Subcutaneous abdominal adipose tissue (tissue), 5 donors: ENCODE data around the gene MRPL22.
"Not testable (repeated sequence)": the region's sequence is repeated elsewhere in the genome, so short reads cannot be mapped to it uniquely, and the experiment has no call there.

Source experiments
- H3K27ac ChIP-seq: one replicate; pipeline ENCODE4 v1.7.0; 2013; ENCODE audit warnings: low read depth, mild to moderate bottlenecking, inconsistent platforms, low read length, moderate library complexity
- H3K27me3 ChIP-seq, 5 donors: one replicate each; pipeline ENCODE4 v1.7.0; 2013; ENCODE audit warnings: low read length in 5 of 5, inconsistent platforms in 1 of 5; ENCODE audit not compliant: control insufficient read depth in 5 of 5, insufficient read depth in 4 of 5
- H3K36me3 ChIP-seq, 5 donors: one replicate each; pipeline ENCODE4 v1.7.0; 2013; ENCODE audit warnings: low read length in 5 of 5; ENCODE audit not compliant: control insufficient read depth in 5 of 5, insufficient read depth in 5 of 5
- H3K4me1 ChIP-seq, 5 donors: one replicate each; pipeline ENCODE4 v1.7.0; 2013; ENCODE audit warnings: low read length in 5 of 5, mild to moderate bottlenecking in 3 of 5, moderate library complexity in 1 of 5; ENCODE audit not compliant: control insufficient read depth in 5 of 5, insufficient read depth in 5 of 5
- H3K4me3 ChIP-seq, 5 donors: one replicate each; pipeline ENCODE4 v1.7.0; 2013; ENCODE audit warnings: low read length in 5 of 5, low read depth in 1 of 5
- H3K9ac ChIP-seq, 5 donors: one replicate each; pipeline ENCODE4 v1.7.0; 2013; ENCODE audit warnings: low read length in 5 of 5, mild to moderate bottlenecking in 4 of 5, moderate library complexity in 3 of 5
- H3K9me3 ChIP-seq, 5 donors: one replicate each; pipeline ENCODE4 v1.7.0; 2013; ENCODE audit warnings: low read length in 5 of 5; ENCODE audit not compliant: control insufficient read depth in 5 of 5
- donor health status: healthy.
- donor health status: healthy.
- donor health status: healthy.
- donor health status: healthy.
- donor health status: healthy.

The MRPL22 gene

GRCh38 chr5:155006265-155006664, 65.4 kb downstream of the MRPL22 start:
- H3K9ac ChIP-seq, H3K36me3 ChIP-seq, H3K4me1 ChIP-seq, H3K4me3 ChIP-seq, H3K27ac ChIP-seq, H3K27me3 ChIP-seq, H3K9me3 ChIP-seq: not testable (repeated sequence)

- Histone ChIP-seq H3K4me1 (no peaks in the 10 kb centered on the region), H3K36me3 (no peaks in the 10 kb centered on the region), H3K27ac (no peak overlapping the region), H3K4me3 (no peak overlapping the region), H3K9ac (no peak overlapping the region), H3K27me3 (no peaks in the 10 kb centered on the region), H3K9me3 (no peaks in the 10 kb centered on the region)
These were observed 67.8 kb downstream of the MRPL22 start for GRCh38 chr5:155008669-155009068.

- H3K4me3 ChIP-seq, result no peak overlapping the region
- H3K4me1 ChIP-seq, result no peaks in the 10 kb centered on the region
- H3K27ac ChIP-seq, result no peak overlapping the region
- no peaks in the 10 kb centered on the region for H3K27me3 ChIP-seq
- no peak overlapping the region for H3K9ac ChIP-seq
- no peaks in the 10 kb centered on the region for H3K9me3 ChIP-seq
- no peaks in the 10 kb centered on the region for H3K36me3 ChIP-seq
These were observed 70.0 kb downstream of the MRPL22 start for GRCh38 chr5:155010881-155011280.

- Histone ChIP-seq H3K4me3 (no peak within 1 kb of the TSS), H3K27ac (no peak within 1 kb of the TSS), H3K9me3 (no peaks in the 10 kb centered on the region), H3K4me1 (no peaks in the 10 kb centered on the region), H3K36me3 (no peaks in the 10 kb centered on the region), H3K27me3 (peaks cover 0 to 4% (median 0%) of the 10 kb centered on the region in 5 donors), H3K9ac (no peak within 1 kb of the TSS)
These were observed 72.7 kb downstream of the MRPL22 start, which contains the start of gene KIF4B for GRCh38 chr5:155013526-155013925. KIF4B (plus strand) TSS chr5:155013755; CDS start chr5:155013860, 105 bp downstream.

DNA sequence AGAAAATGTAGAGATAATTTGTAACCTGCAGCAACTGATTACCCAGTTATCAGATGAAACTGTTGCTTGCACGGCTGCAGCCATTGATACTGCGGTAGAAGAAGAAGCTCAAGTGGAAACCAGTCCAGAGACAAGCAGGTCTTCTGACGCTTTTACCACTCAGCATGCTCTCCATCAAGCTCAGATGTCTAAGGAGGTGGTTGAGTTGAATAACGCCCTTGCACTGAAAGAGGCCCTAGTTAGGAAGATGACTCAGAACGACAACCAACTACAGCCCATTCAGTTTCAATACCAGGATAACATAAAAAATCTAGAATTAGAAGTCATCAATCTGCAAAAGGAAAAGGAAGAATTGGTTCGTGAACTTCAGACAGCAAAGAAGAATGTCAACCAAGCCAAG, 74.4 kb downstream of the MRPL22 start:
- Histone ChIP-seq H3K27ac (no peak overlapping the region), H3K9me3 (no peaks in the 10 kb centered on the region), H3K4me3 (no peak overlapping the region), H3K36me3 (no peaks in the 10 kb centered on the region), H3K9ac (no peak overlapping the region), H3K4me1 (no peaks in the 10 kb centered on the region), H3K27me3 (peaks cover 0 to 7% (median 0%) of the 10 kb centered on the region in 5 donors)

DNA sequence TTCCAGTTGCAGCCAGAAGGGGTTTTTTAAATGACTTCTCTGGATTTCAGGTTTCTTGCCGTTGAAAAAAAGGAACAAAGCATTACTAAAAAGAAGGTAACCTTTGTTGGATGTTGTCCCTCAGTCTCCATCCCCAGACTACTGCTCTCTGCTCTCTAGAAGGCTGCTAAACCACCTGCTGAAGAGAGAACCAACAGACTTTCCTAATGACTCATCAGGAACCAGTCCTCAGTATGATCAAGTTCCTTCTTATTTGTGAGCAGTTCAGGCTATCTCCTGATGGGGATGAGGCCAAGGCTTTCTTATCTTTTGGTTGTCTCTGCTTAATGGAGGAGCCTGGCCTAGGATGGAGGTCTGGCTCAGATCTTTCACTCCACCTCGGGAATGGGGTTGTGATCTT, 76.7 kb downstream of the MRPL22 start:
- H3K36me3 ChIP-seq, result no peaks in the 10 kb centered on the region
- H3K9me3 ChIP-seq, result no peaks in the 10 kb centered on the region
- H3K9ac ChIP-seq, result no peak overlapping the region
- H3K4me3 ChIP-seq, result no peak overlapping the region
- H3K27me3 ChIP-seq, result peaks cover 0 to 7% (median 0%) of the 10 kb centered on the region in 5 donors
- H3K4me1 ChIP-seq, result no peaks in the 10 kb centered on the region
- no peak overlapping the region for H3K27ac ChIP-seq
